SU-DHL-6 (cell line): ENCODE data around the gene DIPK1B.

ENCODE experiments used
- H2AFZ ChIP-seq: fragments of 200-600 bp; sonication (generic); 2 replicates; pipeline ENCODE4 v1.6.1; 2014; ENCODE audit warnings: low read depth, mild to moderate bottlenecking, moderate library complexity, mixed read lengths, antibody characterized with exemption, low read length; ENCODE audit not compliant: severe bottlenecking
- H3F3A ChIP-seq: fragments of 200-600 bp; shearing (Covaris generic); 2 replicates; pipeline ENCODE4 v1.6.0; 2016; ENCODE audit warnings: antibody characterized with exemption, mild to moderate bottlenecking; ENCODE audit not compliant: insufficient read depth
- H3K27ac ChIP-seq: fragments of 200-600 bp; sonication (generic); 2 replicates; pipeline ENCODE4 v1.5.1; 2016; ENCODE audit warnings: low read depth, mild to moderate bottlenecking, low read length, moderate library complexity, mixed read lengths
- H3K27me3 ChIP-seq: fragments of 200-600 bp; sonication (generic), shearing (Covaris generic); 2 replicates; pipeline ENCODE4 v1.6.0; 2014; ENCODE audit warnings: mild to moderate bottlenecking, low read length
- H3K36me3 ChIP-seq: fragments of 200-600 bp; sonication (generic); 2 replicates; pipeline ENCODE4 v1.6.1; 2014; ENCODE audit warnings: mild to moderate bottlenecking, low read length, mixed read lengths
- H3K4me2 ChIP-seq: fragments of 300-600, 200-600 bp; shearing (Covaris generic), sonication (generic); 2 replicates; pipeline ENCODE4 v1.6.0; 2014; ENCODE audit warnings: low read length, low read depth, mild to moderate bottlenecking; ENCODE audit not compliant: poor library complexity, severe bottlenecking
- H3K4me3 ChIP-seq: fragments of 200-600 bp; sonication (generic); 2 replicates; pipeline ENCODE4 v1.5.1; 2014; ENCODE audit warnings: antibody characterized with exemption, low read length, mild to moderate bottlenecking, mixed read lengths; ENCODE audit not compliant: insufficient read depth, poor library complexity, severe bottlenecking
- H3K79me2 ChIP-seq: fragments of 200-600 bp; sonication (generic); 2 replicates; pipeline ENCODE4 v1.6.1; 2014; ENCODE audit warnings: mild to moderate bottlenecking, low read length, moderate library complexity; ENCODE audit not compliant: insufficient read depth
- H3K9ac ChIP-seq: fragments of 200-600 bp; sonication (generic); 2 replicates; pipeline ENCODE4 v1.7.0; 2014; ENCODE audit warnings: mild to moderate bottlenecking, low read length
- H3K9me2 ChIP-seq: fragments of 200-600 bp; sonication (generic); replicated peaks from 2 replicates; pipeline ENCODE4 v1.6.1; 2014; ENCODE audit warnings: low read length; ENCODE audit not compliant: insufficient read depth
- H3K9me3 ChIP-seq: fragments of 200-600 bp; sonication (generic); 2 replicates; pipeline ENCODE4 v1.6.1; 2014; ENCODE audit warnings: low read length, mixed read lengths; ENCODE audit not compliant: insufficient read depth
- H4K20me1 ChIP-seq: fragments of 200-600 bp; sonication (generic); 2 replicates; pipeline ENCODE4 v1.6.1; 2014; ENCODE audit warnings: low read depth, mild to moderate bottlenecking, antibody characterized with exemption, low read length, moderate library complexity, mixed read lengths
- EZH2phosphoT487 ChIP-seq: fragments of 200-600 bp; sonication (generic), shearing (Covaris generic); conservative IDR thresholded peaks from 2 replicates; pipeline ENCODE4 v1.6.1; 2018; ENCODE audit warnings: mild to moderate bottlenecking, antibody characterized with exemption, low read length, moderate library complexity, mixed read lengths
- TF ChIP-seq, protein P1 (sequence below): fragments of 200-600 bp; sonication (generic); IDR thresholded peaks from one replicate; pipeline ENCODE4 v1.5.1; 2017; ENCODE audit warnings: antibody characterized with exemption, mild to moderate bottlenecking, low read length, moderate library complexity; ENCODE audit not compliant: insufficient read depth, poor library complexity, severe bottlenecking

The DIPK1B gene

DNA sequence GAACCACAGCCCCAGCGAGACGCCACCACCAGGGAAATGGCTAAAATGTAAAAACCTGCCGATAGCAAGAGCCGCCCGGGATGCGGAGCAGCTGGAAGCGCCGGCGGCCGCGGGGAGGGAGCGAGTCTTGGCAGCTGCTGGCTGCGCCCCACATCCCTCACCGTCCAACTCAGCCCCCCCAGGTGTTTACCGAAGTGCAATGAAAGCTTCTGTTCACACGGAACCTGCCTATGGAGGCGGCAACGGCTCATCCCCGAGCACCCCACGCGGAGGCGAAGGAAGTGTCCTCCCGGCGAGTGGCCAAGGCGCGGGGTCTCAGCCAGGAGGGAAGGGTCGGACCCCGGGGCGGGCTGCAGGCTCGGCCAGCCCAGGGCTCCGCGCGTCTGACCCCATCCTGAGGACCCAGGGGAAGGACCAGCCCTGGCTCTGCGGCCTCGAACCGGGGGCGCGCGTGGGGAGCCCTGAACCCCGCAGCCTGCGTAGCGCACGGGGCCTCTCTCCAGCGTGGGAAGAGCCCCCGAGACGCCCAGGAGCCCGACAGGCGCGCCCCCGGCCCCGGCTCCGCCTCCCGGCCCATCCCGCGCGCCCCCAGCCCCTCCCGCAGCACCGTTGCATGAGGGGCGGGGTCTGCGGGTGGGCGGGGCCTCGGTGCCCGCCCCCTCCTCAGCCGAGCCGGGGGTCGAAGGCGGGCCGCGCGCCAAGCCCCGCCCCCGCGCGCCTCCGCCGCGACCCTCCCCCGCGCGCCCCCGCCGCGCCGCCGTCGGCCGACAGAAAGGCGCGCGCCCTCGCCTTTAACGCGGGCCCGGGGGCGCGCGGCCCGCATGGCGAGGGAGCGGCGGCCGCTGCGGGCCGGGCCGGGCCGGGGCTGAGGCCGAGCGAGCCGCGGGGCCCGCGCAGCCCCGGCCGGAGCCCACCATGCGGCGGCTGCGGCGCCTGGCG is at the start of gene DIPK1B:
Gene DIPK1B (plus strand): TSS at position 822 of the 939 bp plus-strand sequence. CDS start 94 bp downstream, at position 916.
- no peak within 1 kb of the TSS for H3K9ac ChIP-seq
- no peaks in the 10 kb centered on the region for H3K27me3 ChIP-seq
- H3K79me2 ChIP-seq, result no peaks in the 10 kb centered on the region
- no peak within 1 kb of the TSS for H3K4me3 ChIP-seq
- H3K9me2 ChIP-seq, result no peaks in the 10 kb centered on the region
- no peaks in the 10 kb centered on the region for H4K20me1 ChIP-seq
- no peaks in the 10 kb centered on the region for H3F3A ChIP-seq
- no peak within 1 kb of the TSS for H3K27ac ChIP-seq
- no peaks in the 10 kb centered on the region for H3K9me3 ChIP-seq
- no peaks in the 10 kb centered on the region for H3K36me3 ChIP-seq
- no peak within 1 kb of the TSS for H3K4me2 ChIP-seq
- no peak within 1 kb of the TSS for H2AFZ ChIP-seq
- no peak for TF ChIP-seq EZH2phosphoT487
- TF ChIP-seq, protein P1, sequence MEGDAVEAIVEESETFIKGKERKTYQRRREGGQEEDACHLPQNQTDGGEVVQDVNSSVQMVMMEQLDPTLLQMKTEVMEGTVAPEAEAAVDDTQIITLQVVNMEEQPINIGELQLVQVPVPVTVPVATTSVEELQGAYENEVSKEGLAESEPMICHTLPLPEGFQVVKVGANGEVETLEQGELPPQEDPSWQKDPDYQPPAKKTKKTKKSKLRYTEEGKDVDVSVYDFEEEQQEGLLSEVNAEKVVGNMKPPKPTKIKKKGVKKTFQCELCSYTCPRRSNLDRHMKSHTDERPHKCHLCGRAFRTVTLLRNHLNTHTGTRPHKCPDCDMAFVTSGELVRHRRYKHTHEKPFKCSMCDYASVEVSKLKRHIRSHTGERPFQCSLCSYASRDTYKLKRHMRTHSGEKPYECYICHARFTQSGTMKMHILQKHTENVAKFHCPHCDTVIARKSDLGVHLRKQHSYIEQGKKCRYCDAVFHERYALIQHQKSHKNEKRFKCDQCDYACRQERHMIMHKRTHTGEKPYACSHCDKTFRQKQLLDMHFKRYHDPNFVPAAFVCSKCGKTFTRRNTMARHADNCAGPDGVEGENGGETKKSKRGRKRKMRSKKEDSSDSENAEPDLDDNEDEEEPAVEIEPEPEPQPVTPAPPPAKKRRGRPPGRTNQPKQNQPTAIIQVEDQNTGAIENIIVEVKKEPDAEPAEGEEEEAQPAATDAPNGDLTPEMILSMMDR, result no peak

DNA sequence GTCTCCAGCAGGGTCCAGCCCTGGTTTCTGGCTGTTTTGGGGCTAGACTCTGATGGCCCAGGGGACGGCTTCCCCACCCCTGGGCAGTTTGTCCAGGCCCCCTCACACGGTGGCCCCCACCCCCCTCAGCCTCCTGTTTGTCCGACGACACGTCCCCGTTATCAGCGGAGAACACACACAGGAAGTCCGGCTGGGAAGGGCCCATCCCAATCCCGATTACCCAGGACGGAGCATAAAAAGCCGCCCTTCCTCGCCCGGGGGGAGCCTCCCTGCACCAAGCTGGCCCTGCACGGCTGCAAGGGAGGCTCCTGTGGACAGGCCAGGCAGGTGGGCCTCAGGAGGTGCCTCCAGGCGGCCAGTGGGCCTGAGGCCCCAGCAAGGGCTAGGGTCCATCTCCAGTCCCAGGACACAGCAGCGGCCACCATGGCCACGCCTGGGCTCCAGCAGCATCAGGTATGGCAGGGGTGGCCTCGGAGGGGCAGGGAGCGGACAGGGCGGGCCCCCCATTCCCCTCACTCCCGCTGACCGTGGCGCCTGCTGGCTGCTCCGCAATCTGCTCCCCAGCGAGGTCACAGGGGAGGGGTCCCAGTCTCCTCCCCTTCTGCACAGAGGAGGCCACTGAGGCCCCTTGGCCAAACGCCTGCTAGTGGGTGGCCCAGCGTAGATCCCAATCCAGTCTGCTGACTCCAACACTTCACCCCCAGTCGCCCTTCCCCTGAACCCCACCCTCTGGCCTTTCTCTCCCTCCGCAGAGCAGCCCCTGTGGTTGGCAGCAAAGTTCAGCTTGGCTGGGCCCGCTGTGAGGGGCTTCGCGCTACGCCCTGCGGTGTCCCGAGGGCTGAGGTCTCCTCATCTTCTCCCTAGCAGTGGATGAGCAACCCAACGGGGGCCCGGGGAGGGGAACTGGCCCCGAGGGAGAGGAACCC is 49.5 kb upstream of the DIPK1B start, which contains the start of gene EGFL7:
Gene EGFL7 (plus strand): TSS at position 261 of the 926 bp plus-strand sequence. CDS start 5,367 bp downstream, outside the sequence.
- no peak within 1 kb of the TSS for H3K27ac ChIP-seq
- TF ChIP-seq, protein P1, result no peak
- H3K9me3 ChIP-seq, result no peaks in the 10 kb centered on the region

DNA sequence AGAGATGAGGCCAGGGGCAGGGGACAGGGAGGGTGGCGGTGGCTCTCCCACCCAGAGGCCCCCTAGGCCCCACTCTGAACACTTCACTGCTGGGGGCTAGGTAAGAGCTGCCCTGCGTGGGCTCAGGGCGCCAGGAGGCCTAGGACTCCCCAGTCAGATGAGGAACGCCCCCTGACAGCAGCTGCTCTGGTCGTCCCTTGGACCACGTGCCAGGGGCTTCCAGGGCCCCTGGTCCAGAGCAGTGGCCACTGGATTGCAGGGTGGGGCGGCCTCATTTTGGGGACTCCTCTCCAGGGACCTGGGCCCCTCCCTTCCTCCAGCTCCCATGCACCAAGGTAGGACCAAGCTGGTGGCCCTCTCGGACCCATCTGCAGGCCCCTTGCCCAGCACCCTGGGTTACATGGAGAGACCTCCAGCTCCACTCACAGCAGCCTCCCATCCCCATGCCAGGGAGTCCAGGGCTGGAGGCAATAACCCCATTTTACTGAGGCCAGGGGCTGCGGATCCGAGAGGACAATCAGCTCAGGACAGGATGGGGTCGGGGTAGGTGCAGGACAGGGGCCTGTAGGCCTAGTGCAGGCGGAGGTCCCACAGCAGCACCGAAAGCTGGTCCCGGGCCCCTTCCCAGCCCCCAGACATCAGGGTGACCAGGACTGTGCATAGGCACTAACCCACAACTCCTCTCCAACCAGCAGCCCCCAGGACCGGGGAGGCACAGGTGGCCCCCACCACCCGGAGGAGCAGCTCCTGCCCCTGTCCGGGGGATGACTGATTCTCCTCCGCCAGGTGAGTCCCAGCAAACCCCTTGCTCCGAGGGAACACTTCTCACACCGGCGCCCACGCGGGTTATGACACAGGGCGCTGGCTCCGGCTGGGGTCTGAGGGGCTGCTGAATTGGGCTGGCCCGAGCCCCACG is 48.1 kb upstream of the DIPK1B start:
- H3F3A ChIP-seq, result no peaks in the 10 kb centered on the region
- H3K9me2 ChIP-seq, result no peaks in the 10 kb centered on the region
- no peak overlapping the region for H3K9ac ChIP-seq
- no peaks in the 10 kb centered on the region for H4K20me1 ChIP-seq
- H3K27ac ChIP-seq, result no peak overlapping the region
- H3K4me3 ChIP-seq, result no peak overlapping the region
- TF ChIP-seq, protein P1, result no peak
- no peak for TF ChIP-seq EZH2phosphoT487
- H3K4me2 ChIP-seq, result no peak overlapping the region
- H2AFZ ChIP-seq, result no peak overlapping the region
- H3K9me3 ChIP-seq, result no peaks in the 10 kb centered on the region
- no peaks in the 10 kb centered on the region for H3K79me2 ChIP-seq
- H3K36me3 ChIP-seq, result no peaks in the 10 kb centered on the region
- H3K27me3 ChIP-seq, result no peaks in the 10 kb centered on the region

More for the DNA sequence above, 49.5 kb upstream of the DIPK1B start, which contains the start of gene EGFL7:
- Histone ChIP-seq H3K79me2 (no peaks in the 10 kb centered on the region), H3K9ac (no peak within 1 kb of the TSS), H3F3A (no peaks in the 10 kb centered on the region), H2AFZ (no peak within 1 kb of the TSS), H3K4me3 (no peak within 1 kb of the TSS), H3K9me2 (no peaks in the 10 kb centered on the region), H3K4me2 (no peak within 1 kb of the TSS), H3K27me3 (no peaks in the 10 kb centered on the region), H3K36me3 (no peaks in the 10 kb centered on the region), H4K20me1 (no peaks in the 10 kb centered on the region)
